ENCODE data around the gene FBXO24. TPM values are rescaled to one million over a fixed set of nuclear protein-coding genes. Genes with fewer than 3 reads are reported as not detected.

Gene FBXO24
- total and polyA plus RNA-seq, 9 of the 15 experiments (the other 6 are each of a cell fraction or from before 2014, with no cell fraction given) = 0.17 to 0.95 (median 0.50) TPM

DNA sequence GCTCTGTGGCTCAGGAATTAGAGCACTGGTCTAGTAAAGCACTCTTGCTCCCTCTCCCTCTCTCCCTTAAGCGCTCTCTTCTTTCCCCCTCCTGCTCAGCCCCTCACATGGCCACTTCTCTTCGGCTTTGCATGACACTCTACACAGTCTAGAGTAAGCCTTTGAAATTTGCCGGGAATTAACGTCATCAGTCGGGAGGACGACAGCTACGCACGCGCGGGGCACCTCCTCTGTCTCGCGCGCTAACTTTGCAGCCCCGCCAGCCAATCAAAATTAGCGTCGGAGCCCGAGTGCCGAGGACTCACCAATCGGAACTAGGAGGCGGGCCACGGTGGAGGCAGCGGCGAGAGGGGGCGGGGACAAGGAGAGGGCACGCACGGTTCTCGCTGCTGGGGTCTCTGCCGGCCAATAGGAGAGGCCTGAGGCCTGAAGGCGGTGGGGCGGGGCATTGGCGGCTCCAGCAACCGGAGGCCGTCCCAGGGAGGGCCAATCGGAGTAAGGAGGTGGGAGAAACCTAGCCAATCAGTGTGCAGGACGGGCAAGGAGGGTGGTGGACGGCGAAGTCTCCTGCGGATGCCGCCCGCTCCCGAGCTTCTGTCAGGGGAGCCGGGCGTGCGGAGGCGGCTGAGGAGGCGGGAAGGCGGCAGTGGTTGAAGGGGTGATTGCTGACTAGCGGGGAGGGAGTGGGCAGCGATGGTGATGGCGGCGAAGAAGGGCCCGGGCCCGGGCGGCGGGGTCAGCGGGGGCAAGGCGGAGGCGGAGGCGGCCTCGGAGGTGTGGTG lies 47.3 kb upstream of the FBXO24 start, which contains the start of gene AGFG2 (continued):
- TF ChIP-seq, protein P1, sequence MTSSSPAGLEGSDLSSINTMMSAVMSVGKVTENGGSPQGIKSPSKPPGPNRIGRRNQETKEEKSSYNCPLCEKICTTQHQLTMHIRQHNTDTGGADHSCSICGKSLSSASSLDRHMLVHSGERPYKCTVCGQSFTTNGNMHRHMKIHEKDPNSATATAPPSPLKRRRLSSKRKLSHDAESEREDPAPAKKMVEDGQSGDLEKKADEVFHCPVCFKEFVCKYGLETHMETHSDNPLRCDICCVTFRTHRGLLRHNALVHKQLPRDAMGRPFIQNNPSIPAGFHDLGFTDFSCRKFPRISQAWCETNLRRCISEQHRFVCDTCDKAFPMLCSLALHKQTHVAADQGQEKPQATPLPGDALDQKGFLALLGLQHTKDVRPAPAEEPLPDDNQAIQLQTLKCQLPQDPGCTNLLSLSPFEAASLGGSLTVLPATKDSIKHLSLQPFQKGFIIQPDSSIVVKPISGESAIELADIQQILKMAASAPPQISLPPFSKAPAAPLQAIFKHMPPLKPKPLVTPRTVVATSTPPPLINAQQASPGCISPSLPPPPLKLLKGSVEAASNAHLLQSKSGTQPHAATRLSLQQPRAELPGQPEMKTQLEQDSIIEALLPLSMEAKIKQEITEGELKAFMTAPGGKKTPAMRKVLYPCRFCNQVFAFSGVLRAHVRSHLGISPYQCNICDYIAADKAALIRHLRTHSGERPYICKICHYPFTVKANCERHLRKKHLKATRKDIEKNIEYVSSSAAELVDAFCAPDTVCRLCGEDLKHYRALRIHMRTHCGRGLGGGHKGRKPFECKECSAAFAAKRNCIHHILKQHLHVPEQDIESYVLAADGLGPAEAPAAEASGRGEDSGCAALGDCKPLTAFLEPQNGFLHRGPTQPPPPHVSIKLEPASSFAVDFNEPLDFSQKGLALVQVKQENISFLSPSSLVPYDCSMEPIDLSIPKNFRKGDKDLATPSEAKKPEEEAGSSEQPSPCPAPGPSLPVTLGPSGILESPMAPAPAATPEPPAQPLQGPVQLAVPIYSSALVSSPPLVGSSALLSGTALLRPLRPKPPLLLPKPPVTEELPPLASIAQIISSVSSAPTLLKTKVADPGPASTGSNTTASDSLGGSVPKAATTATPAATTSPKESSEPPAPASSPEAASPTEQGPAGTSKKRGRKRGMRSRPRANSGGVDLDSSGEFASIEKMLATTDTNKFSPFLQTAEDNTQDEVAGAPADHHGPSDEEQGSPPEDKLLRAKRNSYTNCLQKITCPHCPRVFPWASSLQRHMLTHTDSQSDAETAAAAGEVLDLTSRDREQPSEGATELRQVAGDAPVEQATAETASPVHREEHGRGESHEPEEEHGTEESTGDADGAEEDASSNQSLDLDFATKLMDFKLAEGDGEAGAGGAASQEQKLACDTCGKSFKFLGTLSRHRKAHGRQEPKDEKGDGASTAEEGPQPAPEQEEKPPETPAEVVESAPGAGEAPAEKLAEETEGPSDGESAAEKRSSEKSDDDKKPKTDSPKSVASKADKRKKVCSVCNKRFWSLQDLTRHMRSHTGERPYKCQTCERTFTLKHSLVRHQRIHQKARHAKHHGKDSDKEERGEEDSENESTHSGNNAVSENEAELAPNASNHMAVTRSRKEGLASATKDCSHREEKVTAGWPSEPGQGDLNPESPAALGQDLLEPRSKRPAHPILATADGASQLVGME (CRISPR knock-in tag; IDR thresholded peaks at IDR 0.05) = peak; percentile 89
- no peak for TF ChIP-seq MBD1 (CRISPR knock-in tag; IDR thresholded peaks at IDR 0.05)
- TF ChIP-seq MYNN (IDR thresholded peaks at IDR 0.05) = no peak
- no peak for TF ChIP-seq MYNN (CRISPR knock-in tag; IDR thresholded peaks at IDR 0.05)
- TF ChIP-seq RAD51 (IDR thresholded peaks at IDR 0.05; ENCODE audit: borderline replicate concordance, low read depth) = no peak; the same call in 1 of the 2 replicates
- 0 out of 2 replicates have a peak, but pooled peaks have one; percentile 25 for TF ChIP-seq RHOXF2B (CRISPR knock-in tag; conservative IDR thresholded peaks at IDR 0.05)
- TF ChIP-seq, protein P2, sequence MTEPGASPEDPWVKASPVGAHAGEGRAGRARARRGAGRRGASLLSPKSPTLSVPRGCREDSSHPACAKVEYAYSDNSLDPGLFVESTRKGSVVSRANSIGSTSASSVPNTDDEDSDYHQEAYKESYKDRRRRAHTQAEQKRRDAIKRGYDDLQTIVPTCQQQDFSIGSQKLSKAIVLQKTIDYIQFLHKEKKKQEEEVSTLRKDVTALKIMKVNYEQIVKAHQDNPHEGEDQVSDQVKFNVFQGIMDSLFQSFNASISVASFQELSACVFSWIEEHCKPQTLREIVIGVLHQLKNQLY (CRISPR knock-in tag; conservative IDR thresholded peaks at IDR 0.05) = no peak
- TF ChIP-seq, protein P3, sequence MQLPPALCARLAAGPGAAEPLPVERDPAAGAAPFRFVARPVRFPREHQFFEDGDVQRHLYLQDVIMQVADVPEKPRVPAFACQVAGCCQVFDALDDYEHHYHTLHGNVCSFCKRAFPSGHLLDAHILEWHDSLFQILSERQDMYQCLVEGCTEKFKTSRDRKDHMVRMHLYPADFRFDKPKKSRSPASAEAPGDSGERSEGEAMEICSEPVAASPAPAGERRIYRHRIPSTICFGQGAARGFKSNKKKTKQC (CRISPR knock-in tag; IDR thresholded peaks at IDR 0.05) = peak; percentile 59
- TF ChIP-seq, protein P4, sequence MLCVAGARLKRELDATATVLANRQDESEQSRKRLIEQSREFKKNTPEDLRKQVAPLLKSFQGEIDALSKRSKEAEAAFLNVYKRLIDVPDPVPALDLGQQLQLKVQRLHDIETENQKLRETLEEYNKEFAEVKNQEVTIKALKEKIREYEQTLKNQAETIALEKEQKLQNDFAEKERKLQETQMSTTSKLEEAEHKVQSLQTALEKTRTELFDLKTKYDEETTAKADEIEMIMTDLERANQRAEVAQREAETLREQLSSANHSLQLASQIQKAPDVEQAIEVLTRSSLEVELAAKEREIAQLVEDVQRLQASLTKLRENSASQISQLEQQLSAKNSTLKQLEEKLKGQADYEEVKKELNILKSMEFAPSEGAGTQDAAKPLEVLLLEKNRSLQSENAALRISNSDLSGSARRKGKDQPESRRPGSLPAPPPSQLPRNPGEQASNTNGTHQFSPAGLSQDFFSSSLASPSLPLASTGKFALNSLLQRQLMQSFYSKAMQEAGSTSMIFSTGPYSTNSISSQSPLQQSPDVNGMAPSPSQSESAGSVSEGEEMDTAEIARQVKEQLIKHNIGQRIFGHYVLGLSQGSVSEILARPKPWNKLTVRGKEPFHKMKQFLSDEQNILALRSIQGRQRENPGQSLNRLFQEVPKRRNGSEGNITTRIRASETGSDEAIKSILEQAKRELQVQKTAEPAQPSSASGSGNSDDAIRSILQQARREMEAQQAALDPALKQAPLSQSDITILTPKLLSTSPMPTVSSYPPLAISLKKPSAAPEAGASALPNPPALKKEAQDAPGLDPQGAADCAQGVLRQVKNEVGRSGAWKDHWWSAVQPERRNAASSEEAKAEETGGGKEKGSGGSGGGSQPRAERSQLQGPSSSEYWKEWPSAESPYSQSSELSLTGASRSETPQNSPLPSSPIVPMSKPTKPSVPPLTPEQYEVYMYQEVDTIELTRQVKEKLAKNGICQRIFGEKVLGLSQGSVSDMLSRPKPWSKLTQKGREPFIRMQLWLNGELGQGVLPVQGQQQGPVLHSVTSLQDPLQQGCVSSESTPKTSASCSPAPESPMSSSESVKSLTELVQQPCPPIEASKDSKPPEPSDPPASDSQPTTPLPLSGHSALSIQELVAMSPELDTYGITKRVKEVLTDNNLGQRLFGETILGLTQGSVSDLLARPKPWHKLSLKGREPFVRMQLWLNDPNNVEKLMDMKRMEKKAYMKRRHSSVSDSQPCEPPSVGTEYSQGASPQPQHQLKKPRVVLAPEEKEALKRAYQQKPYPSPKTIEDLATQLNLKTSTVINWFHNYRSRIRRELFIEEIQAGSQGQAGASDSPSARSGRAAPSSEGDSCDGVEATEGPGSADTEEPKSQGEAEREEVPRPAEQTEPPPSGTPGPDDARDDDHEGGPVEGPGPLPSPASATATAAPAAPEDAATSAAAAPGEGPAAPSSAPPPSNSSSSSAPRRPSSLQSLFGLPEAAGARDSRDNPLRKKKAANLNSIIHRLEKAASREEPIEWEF (CRISPR knock-in tag; IDR thresholded peaks at IDR 0.05) = no peak
- TF ChIP-seq SNIP1 (IDR thresholded peaks at IDR 0.05; ENCODE audit: low read depth) = no peak
- no peak for TF ChIP-seq ZNF79 (CRISPR knock-in tag; IDR thresholded peaks at IDR 0.05; ENCODE audit: low read depth)
- no peak; the same call in 1 of the 2 replicates for TF ChIP-seq KHSRP (IDR thresholded peaks at IDR 0.05)
- no peak for TF ChIP-seq TRIM28 (IDR thresholded peaks at IDR 0.05)
- TF ChIP-seq HCFC1 (IDR thresholded peaks at IDR 0.05; ENCODE audit: low read depth, low read length) = 0 out of 2 replicates have a peak, but pooled peaks have one; percentile 10
